Endothelial cell of umbilical vein (primary cell): ENCODE results near the gene OAF. TPM values are rescaled to one million over a fixed set of nuclear protein-coding genes. Genes with fewer than 3 reads are reported as not detected.
"Not testable (repeated sequence)": the region's sequence is repeated elsewhere in the genome, so short reads cannot be mapped to it uniquely, and the experiment has no call there.

ENCODE experiments used
- BruUV-seq: library from RNA; stranded (reverse); fragments of 400-500 nt; replicated peaks from 2 replicates; lab custom pipeline; 2021; lab: Mats Ljungman, UMichigan
- CTCF ChIA-PET: fragments of 300-600, 350-600 bp; sonication (Branson Sonifier 250); formaldehyde crosslinking; loops from one replicate; lab custom pipeline; 2021; ENCODE audit warnings: antibody characterized with exemption, inconsistent platforms; lab: Charles Lee
- POLR2A ChIA-PET: fragments of 300-600, 350-600 bp; sonication (Branson Sonifier 250); formaldehyde crosslinking; loops from one replicate; lab custom pipeline; 2021; ENCODE audit warnings: antibody characterized with exemption, inconsistent platforms; lab: Charles Lee
- DNase-seq: peaks from one replicate; pipeline ENCODE4 v3.0.0-alpha.2; 2011; ENCODE audit warnings: low read depth, low spot score
- FAIRE-seq: peaks from 2 replicates; lab custom pipeline; 2011; peaks lifted over from hg19 to GRCh38; lab: Jason Lieb, UNC
- H2AFZ ChIP-seq: 2 replicates; pipeline ENCODE4 v1.6.0; 2012; ENCODE audit warnings: low read depth, low read length, control low read depth, inconsistent platforms
- H3K27ac ChIP-seq: 2 replicates; pipeline ENCODE4 v1.5.1; 2011; ENCODE audit warnings: low read depth, mild to moderate bottlenecking, control low read depth, low read length, moderate library complexity; ENCODE audit not compliant: insufficient read depth
- H3K27me3 ChIP-seq, 2 experiments: 2 replicates each; pipeline versions ENCODE4 v1.6.0 to v1.6.1; 2011; ENCODE audit warnings: low read length in 2 of 2, mixed read lengths in 1 of 2; ENCODE audit not compliant: control insufficient read depth in 2 of 2, insufficient read depth in 2 of 2
- H3K36me3 ChIP-seq, 2 experiments: 2 replicates in 1 of 2; 3 replicates in 1 of 2; pipeline ENCODE4 v1.5.1; 2011; ENCODE audit warnings: low read length in 2 of 2, mild to moderate bottlenecking in 1 of 2, moderate library complexity in 1 of 2; ENCODE audit not compliant: control insufficient read depth in 2 of 2, insufficient read depth in 2 of 2; ENCODE audit errors: extremely low read depth in 1 of 2
- H3K4me1 ChIP-seq: 3 replicates; pipeline ENCODE4 v1.5.1; 2011; ENCODE audit warnings: mild to moderate bottlenecking, low read length; ENCODE audit not compliant: control insufficient read depth, insufficient read depth; ENCODE audit errors: extremely low read depth
- H3K4me2 ChIP-seq: 2 replicates; pipeline ENCODE4 v1.6.1; 2011; ENCODE audit warnings: low read length, control low read depth, mixed read lengths; ENCODE audit not compliant: insufficient read depth
- H3K4me3 ChIP-seq, 3 experiments: fragments of 200-600 bp in 1 of 3; sonication (generic), shearing (Covaris generic) in 1 of 3; replicated peaks in 1 of 3; 2 replicates each; pipeline ENCODE4 v1.5.1; 2011 to 2016; ENCODE audit warnings: control low read depth in 3 of 3, low read length in 3 of 3, mild to moderate bottlenecking in 2 of 3, inconsistent platforms in 1 of 3, low read depth in 1 of 3, moderate library complexity in 1 of 3; ENCODE audit not compliant: insufficient read depth in 1 of 3
- H3K79me2 ChIP-seq: 2 replicates; pipeline ENCODE4 v1.6.0; 2012; ENCODE audit warnings: low read length, inconsistent platforms; ENCODE audit not compliant: control insufficient read depth, insufficient read depth
- H3K9ac ChIP-seq: replicated peaks from 2 replicates; pipeline ENCODE3; 2011; ENCODE audit warnings: low read length, control low read depth; ENCODE audit not compliant: insufficient read depth; ENCODE audit errors: extremely low read depth
- H3K9me1 ChIP-seq: replicated peaks from 3 replicates; pipeline ENCODE4 v1.6.0; 2011; ENCODE audit warnings: mild to moderate bottlenecking, low read length; ENCODE audit not compliant: control insufficient read depth, insufficient read depth; ENCODE audit errors: extremely low read depth
- H3K9me3 ChIP-seq: replicated peaks from 2 replicates; pipeline ENCODE4 v1.5.1; 2012; ENCODE audit warnings: low read length, inconsistent platforms; ENCODE audit not compliant: control insufficient read depth, insufficient read depth
- H4K20me1 ChIP-seq: replicated peaks from 2 replicates; pipeline ENCODE3; 2011; ENCODE audit warnings: mild to moderate bottlenecking, low read length; ENCODE audit not compliant: control insufficient read depth, insufficient read depth; ENCODE audit errors: extremely low read depth
- CTCF ChIP-seq, 2 donors: IDR thresholded peaks; 1 replicate in 1 of 2; 2 replicates in 1 of 2; pipeline ENCODE4 v1.5.1; 2011; ENCODE audit warnings: low read length in 2 of 2, mild to moderate bottlenecking in 2 of 2, moderate library complexity in 2 of 2, control low read depth in 1 of 2, inconsistent platforms in 1 of 2, low read depth in 1 of 2; ENCODE audit not compliant: insufficient read depth in 1 of 2; ENCODE audit errors: extremely low read depth in 1 of 2
- EZH2 ChIP-seq: IDR thresholded peaks from 2 replicates; pipeline ENCODE4 v1.6.1; 2012; ENCODE audit warnings: borderline replicate concordance, low read depth, mild to moderate bottlenecking, moderate library complexity, low read length, inconsistent platforms; ENCODE audit not compliant: severe bottlenecking
- FOS ChIP-seq: IDR thresholded peaks from 2 replicates; pipeline ENCODE4 v1.6.1; 2011; ENCODE audit warnings: mild to moderate bottlenecking, low read length, moderate library complexity, borderline replicate concordance; ENCODE audit not compliant: insufficient read depth
- GATA2 ChIP-seq: IDR thresholded peaks from 2 replicates; pipeline ENCODE4 v1.7.0; 2011; ENCODE audit warnings: low read depth, mild to moderate bottlenecking, moderate library complexity, mixed read lengths, low read length; ENCODE audit not compliant: insufficient read length, insufficient read depth
- JUN ChIP-seq: IDR thresholded peaks from 2 replicates; pipeline ENCODE4 v1.6.1; 2011; ENCODE audit warnings: borderline replicate concordance, low read depth; ENCODE audit not compliant: insufficient read length, insufficient read depth
- MAX ChIP-seq: IDR thresholded peaks from 2 replicates; pipeline ENCODE4 v1.6.1; 2011; ENCODE audit not compliant: insufficient read depth, insufficient read length
- MYC ChIP-seq: IDR thresholded peaks from one replicate; pipeline ENCODE4 v1.6.1; 2011; ENCODE audit warnings: mild to moderate bottlenecking, low read depth, low read length
- POLR2A ChIP-seq: IDR thresholded peaks from 2 replicates; pipeline ENCODE4 v1.6.1; 2012; ENCODE audit warnings: low read depth, mild to moderate bottlenecking, control low read depth, low read length
- POLR2AphosphoS5 ChIP-seq: IDR thresholded peaks from 2 replicates; pipeline ENCODE4 v1.6.1; 2012; ENCODE audit warnings: low read depth, mild to moderate bottlenecking, control low read depth, low read length, moderate library complexity; ENCODE audit not compliant: insufficient read depth
- dilution Hi-C: fragments of 300-500 bp; cut with MboI; formaldehyde crosslinking; loops from one replicate; pipeline ENCODE4 v1.15.0; 2019; ENCODE audit warnings: low sequenced_read_pairs; ENCODE audit not compliant: extremely low pct_ligation_motif_present
- intact Hi-C: fragments of 100-400 bp; cut with micrococcal nuclease; formaldehyde crosslinking; loops from one replicate; pipeline ENCODE4 v1.10.0; 2022
- polyA plus RNA-seq, 4 experiments: library from polyadenylated mRNA; depleted of rRNA in 3 of 4; stranded (reverse) in 3 of 4; unstranded in 1 of 4; fragments of >200 nt; gene quantifications; 2 replicates each; pipeline versions ENCODE4 v1.2.1 to v1.2.3, GENCODE V29; 2011 to 2012; ENCODE audit warnings: missing spikeins in 1 of 4
- total RNA-seq: library from RNA; stranded (reverse); gene quantifications from 2 replicates; pipeline ENCODE4 v1.2.3, GENCODE V29; 2021

OAF gene
- total and polyA plus RNA-seq, 2 donors (not counting 3 experiments of a cell fraction or from before 2014, with no cell fraction given): 32.1 to 33.8 TPM

GRCh38 chr11:120273432-120273831, 62.6 kb downstream of the OAF start:
- dilution Hi-C loops: no loop called here
- TF ChIP-seq JUN (no peak), EZH2 (no peak), MAX (no peak), CTCF (IDR thresholded peaks at IDR 0.05; ENCODE audit: extremely low read depth in 1 of 2, insufficient read depth in 1 of 2, low read depth in 1 of 2, low read length in 2 of 2) (no peak), POLR2AphosphoS5 (no peak), MYC (no peak), FOS (no peak), GATA2 (no peak), POLR2A (no peak)
- Histone ChIP-seq H3K4me3 (no peak overlapping the region), H3K9me1 (no peaks in the 10 kb centered on the region), H3K9me3 (no peaks in the 10 kb centered on the region), H3K9ac (no peak overlapping the region), H2AFZ (no peak overlapping the region), H3K27me3 (peaks cover 1 to 4% of the 10 kb centered on the region in 2 experiments), H4K20me1 (no peaks in the 10 kb centered on the region), H3K79me2 (no peaks in the 10 kb centered on the region), H3K36me3 (no peaks in the 10 kb centered on the region), H3K4me1 (no peaks in the 10 kb centered on the region), H3K4me2 (no peak overlapping the region), H3K27ac (no peak overlapping the region)
- DNase-seq (no peak), FAIRE-seq (no peak)
- intact Hi-C loops: no loop called here
- CTCF ChIA-PET: interaction anchor here (1.3 to 1.4 kb wide), 2 partner anchors 30 kb away, joined by 5 to 6 read pairs; no protein-coding TSS in a partner anchor
- BruUV-seq: no TSS peak
- POLR2A ChIA-PET: no interaction called here

GRCh38 chr11:120273956-120274355, 63.1 kb downstream of the OAF start:
- DNase-seq, H3K9ac ChIP-seq, H4K20me1 ChIP-seq, H3K9me1 ChIP-seq, H2AFZ ChIP-seq, H3K79me2 ChIP-seq, H3K4me1 ChIP-seq, H3K27me3 ChIP-seq, FAIRE-seq, BruUV-seq, H3K36me3 ChIP-seq, H3K4me2 ChIP-seq, dilution Hi-C loops, POLR2A ChIA-PET, H3K9me3 ChIP-seq, H3K4me3 ChIP-seq, H3K27ac ChIP-seq, intact Hi-C loops: not testable (repeated sequence)
- CTCF ChIA-PET: interaction anchor here (1.3 kb wide), 1 partner anchor 29 kb away, joined by 5 read pairs; no protein-coding TSS in a partner anchor
